Neutrophil (primary cell): Measurements from ENCODE around the gene AGAP1.

Experiments
- H3K27ac ChIP-seq: fragments of 200-600 bp; sonication (generic); 2 replicates; pipeline ENCODE4 v1.5.1; 2016; ENCODE audit warnings: mild to moderate bottlenecking, moderate library complexity
- H3K27me3 ChIP-seq: fragments of 200-600 bp; sonication (generic); 2 replicates; pipeline ENCODE4 v1.6.0; 2016; ENCODE audit warnings: mild to moderate bottlenecking
- H3K36me3 ChIP-seq: fragments of 200-600 bp; sonication (generic); 2 replicates; pipeline ENCODE4 v1.5.1; 2017
- H3K4me1 ChIP-seq, 2 experiments: fragments of 200-600 bp in 1 of 2; sonication (generic) in 1 of 2; 1 replicate in 1 of 2; 2 replicates in 1 of 2; pipeline versions ENCODE4 v1.5.1 to v1.6.1; 2013 to 2016; ENCODE audit warnings: low read depth in 1 of 2, low read length in 1 of 2, mild to moderate bottlenecking in 1 of 2, moderate library complexity in 1 of 2; ENCODE audit not compliant: control insufficient read depth in 1 of 2, insufficient read depth in 1 of 2
- H3K4me3 ChIP-seq, 2 experiments: fragments of 200-600 bp in 1 of 2; sonication (generic) in 1 of 2; 1 replicate in 1 of 2; 2 replicates in 1 of 2; pipeline ENCODE4 v1.5.1; 2013 to 2016; ENCODE audit warnings: low read depth in 1 of 2, low read length in 1 of 2, mild to moderate bottlenecking in 1 of 2, moderate library complexity in 1 of 2
- H3K9me3 ChIP-seq: fragments of 200-600 bp; sonication (generic); 2 replicates; pipeline ENCODE4 v1.5.1; 2016
- TF ChIP-seq, protein P1 (sequence below): fragments of 200-600 bp; sonication (generic); IDR thresholded peaks from 2 replicates; pipeline ENCODE4 v1.5.1; 2016; ENCODE audit warnings: antibody characterized with exemption

AGAP1 gene

DNA sequence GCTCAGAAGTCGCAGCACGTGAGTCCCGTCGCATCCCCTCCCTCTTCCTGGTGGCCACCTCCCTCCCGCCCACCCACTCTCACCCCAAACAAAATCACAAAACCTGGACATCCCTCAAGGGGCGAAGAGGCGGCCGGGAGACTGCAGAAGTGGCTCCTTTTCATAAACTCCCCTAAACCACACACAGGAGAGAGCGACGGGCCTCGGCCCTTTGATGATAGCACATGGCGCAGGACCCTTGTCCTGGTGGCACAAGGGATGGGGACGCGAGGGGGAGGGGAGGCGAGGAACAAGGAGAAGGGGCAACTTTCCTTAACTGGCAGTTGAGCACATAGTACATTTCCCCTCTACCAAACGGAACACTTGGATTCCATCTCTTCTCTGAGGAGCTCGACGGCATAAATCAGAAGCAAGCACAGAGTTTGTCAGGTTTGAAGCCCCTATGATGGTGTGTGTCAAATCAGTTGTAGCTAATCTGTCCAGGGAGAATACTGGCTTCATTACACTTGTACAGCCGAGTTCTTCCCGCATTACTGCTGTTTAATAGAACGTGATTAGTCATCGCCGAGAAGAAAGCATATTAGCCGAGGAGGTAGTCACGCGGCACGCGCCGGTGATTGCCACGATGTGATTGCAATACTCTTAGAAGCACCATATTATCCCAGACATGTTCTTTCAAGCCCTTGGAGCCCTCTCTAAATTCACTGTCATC is 630.5 kb downstream of the AGAP1 start:
- no peaks in the 10 kb centered on the region for H3K36me3 ChIP-seq
- H3K27ac ChIP-seq = no peak overlapping the region
- peaks cover 12% of the 10 kb centered on the region for H3K27me3 ChIP-seq
- H3K4me3 ChIP-seq = no peak overlapping the region
- H3K4me1 ChIP-seq = no peaks in the 10 kb centered on the region
- no peaks in the 10 kb centered on the region for H3K9me3 ChIP-seq
- TF ChIP-seq, protein P1, sequence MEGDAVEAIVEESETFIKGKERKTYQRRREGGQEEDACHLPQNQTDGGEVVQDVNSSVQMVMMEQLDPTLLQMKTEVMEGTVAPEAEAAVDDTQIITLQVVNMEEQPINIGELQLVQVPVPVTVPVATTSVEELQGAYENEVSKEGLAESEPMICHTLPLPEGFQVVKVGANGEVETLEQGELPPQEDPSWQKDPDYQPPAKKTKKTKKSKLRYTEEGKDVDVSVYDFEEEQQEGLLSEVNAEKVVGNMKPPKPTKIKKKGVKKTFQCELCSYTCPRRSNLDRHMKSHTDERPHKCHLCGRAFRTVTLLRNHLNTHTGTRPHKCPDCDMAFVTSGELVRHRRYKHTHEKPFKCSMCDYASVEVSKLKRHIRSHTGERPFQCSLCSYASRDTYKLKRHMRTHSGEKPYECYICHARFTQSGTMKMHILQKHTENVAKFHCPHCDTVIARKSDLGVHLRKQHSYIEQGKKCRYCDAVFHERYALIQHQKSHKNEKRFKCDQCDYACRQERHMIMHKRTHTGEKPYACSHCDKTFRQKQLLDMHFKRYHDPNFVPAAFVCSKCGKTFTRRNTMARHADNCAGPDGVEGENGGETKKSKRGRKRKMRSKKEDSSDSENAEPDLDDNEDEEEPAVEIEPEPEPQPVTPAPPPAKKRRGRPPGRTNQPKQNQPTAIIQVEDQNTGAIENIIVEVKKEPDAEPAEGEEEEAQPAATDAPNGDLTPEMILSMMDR = no peak

DNA sequence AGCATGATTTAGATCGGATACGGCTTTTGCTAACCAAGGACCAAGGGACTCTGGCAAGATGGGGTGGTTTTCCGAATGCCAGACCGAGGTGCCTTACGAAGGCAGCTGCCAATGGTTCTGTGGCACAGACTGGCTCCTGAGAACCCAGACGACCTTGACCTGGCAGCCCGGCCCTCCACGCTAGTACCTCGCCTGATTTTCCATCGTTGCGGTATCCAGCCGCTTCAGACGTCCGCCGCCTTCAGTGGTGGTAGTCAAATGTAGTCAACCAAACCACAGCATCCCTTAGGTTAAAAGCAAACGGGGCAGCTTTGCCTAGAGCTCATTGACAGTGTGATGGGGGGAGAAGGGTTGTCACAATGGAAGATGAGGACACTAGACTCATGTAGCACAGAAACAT is 631.7 kb downstream of the AGAP1 start:
- TF ChIP-seq, protein P1 = no peak
- Histone ChIP-seq H3K36me3 (no peaks in the 10 kb centered on the region), H3K4me3 (no peak overlapping the region), H3K27me3 (peaks cover under 1% of the 10 kb centered on the region), H3K9me3 (no peaks in the 10 kb centered on the region), H3K4me1 (no peaks in the 10 kb centered on the region), H3K27ac (no peak overlapping the region)

DNA sequence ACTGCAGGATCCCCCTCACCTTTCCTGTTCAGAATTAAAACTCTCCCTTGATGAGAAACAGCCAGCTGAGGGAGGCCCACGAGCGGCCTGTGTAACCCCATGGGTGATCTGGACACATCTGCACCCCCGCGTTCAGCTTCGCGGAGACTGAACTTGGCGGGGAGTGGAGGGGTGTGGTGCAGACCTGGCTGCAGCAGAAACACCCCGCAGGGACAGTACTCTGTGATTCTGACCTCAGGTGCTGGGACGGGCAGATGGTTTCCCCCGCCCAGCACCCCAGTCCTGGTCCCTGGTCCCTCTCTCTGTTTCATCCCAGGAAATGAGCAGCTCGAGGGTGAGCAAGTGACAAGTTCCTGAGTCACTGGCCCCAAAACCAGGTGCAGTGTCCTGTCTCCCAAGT is 633.2 kb downstream of the AGAP1 start:
- Histone ChIP-seq H3K4me3 (no peak overlapping the region), H3K36me3 (no peaks in the 10 kb centered on the region), H3K27me3 (no peaks in the 10 kb centered on the region), H3K27ac (no peak overlapping the region), H3K9me3 (no peaks in the 10 kb centered on the region), H3K4me1 (no peaks in the 10 kb centered on the region)
- TF ChIP-seq, protein P1 = no peak

DNA sequence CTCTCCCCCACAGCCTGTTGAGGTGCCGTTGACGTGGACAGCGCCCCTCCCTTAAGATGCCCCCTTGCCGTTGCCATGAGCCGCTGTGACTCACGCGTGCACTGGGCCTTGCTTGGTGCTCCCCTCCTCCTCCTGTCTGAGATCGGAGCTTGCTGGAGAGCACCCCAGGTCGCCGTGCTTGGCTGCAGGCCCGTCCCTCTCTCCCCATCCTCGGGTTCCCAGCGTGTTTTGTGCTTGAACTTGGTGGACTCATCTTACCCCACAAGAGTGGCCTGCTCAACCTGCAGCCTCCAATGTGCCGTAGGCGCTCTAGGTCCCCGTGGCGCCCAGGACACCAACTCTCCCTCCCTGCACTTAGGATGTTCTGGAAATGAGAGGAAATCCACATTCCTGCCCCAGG is 634.5 kb downstream of the AGAP1 start:
- H3K36me3 ChIP-seq = no peaks in the 10 kb centered on the region
- no peak overlapping the region for H3K27ac ChIP-seq
- TF ChIP-seq, protein P1 = no peak
- H3K4me3 ChIP-seq = no peak overlapping the region
- no peaks in the 10 kb centered on the region for H3K27me3 ChIP-seq
- no peaks in the 10 kb centered on the region for H3K4me1 ChIP-seq
- H3K9me3 ChIP-seq = no peaks in the 10 kb centered on the region

DNA sequence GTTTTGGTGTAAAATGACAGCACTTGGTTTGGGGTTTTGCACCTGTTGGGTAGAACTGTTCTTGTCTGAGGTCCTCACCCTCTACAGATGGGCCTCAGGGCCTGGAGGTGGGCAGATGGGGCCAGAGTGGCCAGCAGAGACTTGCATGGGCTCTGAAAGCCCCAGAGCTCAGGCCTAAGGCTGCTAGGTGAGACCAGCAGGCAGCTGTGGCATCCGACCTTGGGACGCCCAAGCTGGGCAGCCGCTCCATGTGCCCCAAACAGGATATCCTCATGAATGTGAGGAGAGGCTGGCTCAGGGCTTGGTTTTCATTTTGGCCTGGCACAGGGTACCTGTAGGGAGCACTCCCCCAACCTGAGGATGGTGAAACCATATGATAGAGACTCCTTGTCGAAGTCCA is 636.1 kb downstream of the AGAP1 start:
- H3K4me3 ChIP-seq = no peak overlapping the region
- TF ChIP-seq, protein P1 = no peak
- no peaks in the 10 kb centered on the region for H3K9me3 ChIP-seq
- no peaks in the 10 kb centered on the region for H3K4me1 ChIP-seq
- no peaks in the 10 kb centered on the region for H3K27me3 ChIP-seq
- no peaks in the 10 kb centered on the region for H3K36me3 ChIP-seq
- H3K27ac ChIP-seq = no peak overlapping the region
